GM12878 (cell line): Measurements from ENCODE around the gene FBLN1. TPM values are rescaled to one million over a fixed set of nuclear protein-coding genes. Genes with fewer than 3 reads are reported as not detected.

ENCODE experiments used
- ATAC-seq: fragments of 200-7000 bp; cut with Tn5 transposase; 3 replicates; pipeline ENCODE4 v1.9.1; 2020; ENCODE audit warnings: mild to moderate bottlenecking, moderate library complexity
- BruUV-seq: library from RNA; stranded (reverse); fragments of 400-500 nt; replicated peaks from 2 replicates; lab custom pipeline; 2021; lab: Mats Ljungman, UMichigan
- CTCF ChIA-PET: fragments of 300-600 bp; sonication (Branson Sonifier 250); formaldehyde crosslinking; extraction: SDS; loops from one replicate; lab custom pipeline; 2021; ENCODE audit warnings: inconsistent platforms; lab: Yijun Ruan, JAX
- POLR2A ChIA-PET: fragments of 350-600 bp; formaldehyde crosslinking; extraction: SDS; loops from one replicate; lab custom pipeline; 2021; ENCODE audit warnings: inconsistent platforms; lab: Charles Lee
- RAD21 ChIA-PET: fragments of 300-600 bp; sonication (Branson Sonifier 250); formaldehyde crosslinking; loops from one replicate; lab custom pipeline; 2023; ENCODE audit warnings: antibody characterized with exemption; ENCODE audit not compliant: unreplicated experiment; lab: Charles Lee
- SMC1A ChIA-PET: fragments of 300-600 bp; sonication (Branson Sonifier 250); formaldehyde crosslinking; loops from one replicate; lab custom pipeline; 2023; ENCODE audit not compliant: unreplicated experiment, uncharacterized antibody; lab: Charles Lee
- DNase-seq: peaks from one replicate; pipeline ENCODE4 v3.0.0-alpha.2; 2011; ENCODE audit warnings: low read depth, low spot score
- FAIRE-seq: peaks from 3 replicates; lab custom pipeline; 2011; peaks lifted over from hg19 to GRCh38; lab: Jason Lieb, UNC
- H2AFZ ChIP-seq: 2 replicates; pipeline ENCODE4 v1.6.0; 2011; ENCODE audit warnings: low read depth, low read length, control low read depth; ENCODE audit not compliant: control insufficient read depth
- H3K27ac ChIP-seq: 2 replicates; pipeline ENCODE4 v1.5.1; 2011; ENCODE audit warnings: control low read depth; ENCODE audit not compliant: control insufficient read depth, insufficient read depth
- H3K27me3 ChIP-seq, 2 experiments: replicated peaks in 1 of 2; 2 replicates each; pipeline versions ENCODE4 v1.6.0 to v1.6.1; 2011; ENCODE audit warnings: low read length in 1 of 2; ENCODE audit not compliant: control insufficient read depth in 2 of 2, insufficient read depth in 2 of 2
- H3K36me3 ChIP-seq, 2 experiments: 2 replicates each; pipeline ENCODE4 v1.5.1; 2011; ENCODE audit warnings: low read length in 1 of 2; ENCODE audit not compliant: control insufficient read depth in 2 of 2, insufficient read depth in 2 of 2
- H3K4me1 ChIP-seq: 2 replicates; pipeline ENCODE4 v1.6.1; 2011; ENCODE audit warnings: mild to moderate bottlenecking, low read length, moderate library complexity, mixed read lengths; ENCODE audit not compliant: control insufficient read depth, insufficient read depth
- H3K4me2 ChIP-seq: 2 replicates; pipeline ENCODE4 v1.6.0; 2011; ENCODE audit warnings: control low read depth; ENCODE audit not compliant: control insufficient read depth, insufficient read depth
- H3K4me3 ChIP-seq: fragments of 200-600 bp; sonication (generic); 2 replicates; pipeline ENCODE4 v1.5.1; 2016
- H3K79me2 ChIP-seq: 2 replicates; pipeline ENCODE4 v1.6.0; 2011; ENCODE audit warnings: low read length; ENCODE audit not compliant: control insufficient read depth, insufficient read depth
- H3K9ac ChIP-seq: 2 replicates; pipeline ENCODE4 v1.8.0; 2011; ENCODE audit warnings: low read length, control low read depth, mixed read lengths; ENCODE audit not compliant: control insufficient read depth, insufficient read depth
- H3K9me3 ChIP-seq: replicated peaks from 3 replicates; pipeline ENCODE4 v1.5.1; 2011; ENCODE audit warnings: mild to moderate bottlenecking, low read length; ENCODE audit not compliant: control insufficient read depth, insufficient read depth
- H4K20me1 ChIP-seq: 2 replicates; pipeline ENCODE4 v1.6.0; 2011; ENCODE audit not compliant: control insufficient read depth, insufficient read depth
- FOXM1 ChIP-seq: IDR thresholded peaks from 2 replicates; pipeline ENCODE4 v1.6.1; 2012; ENCODE audit warnings: low read depth, mild to moderate bottlenecking, inconsistent platforms, low read length, moderate library complexity
- JUNB ChIP-seq: IDR thresholded peaks from 2 replicates; pipeline ENCODE4 v1.6.1; 2016; ENCODE audit warnings: antibody characterized with exemption, mild to moderate bottlenecking
- MTA3 ChIP-seq: IDR thresholded peaks from 2 replicates; pipeline ENCODE4 v1.6.1; 2012; ENCODE audit warnings: low read length, inconsistent platforms, borderline replicate concordance
- NR2C1 ChIP-seq: fragments of 450-650 bp; IDR thresholded peaks from 2 replicates; pipeline ENCODE4 v1.6.1; 2017; ENCODE audit warnings: antibody characterized with exemption, mild to moderate bottlenecking, moderate library complexity
- PML ChIP-seq: IDR thresholded peaks from 2 replicates; pipeline ENCODE4 v1.6.1; 2012; ENCODE audit warnings: low read length, inconsistent platforms
- STAT3 ChIP-seq: IDR thresholded peaks from 2 replicates; pipeline ENCODE4 v1.6.1; 2011; ENCODE audit warnings: low read depth, low read length, improper control_type of control experiment
- TARDBP ChIP-seq: IDR thresholded peaks from 2 replicates; pipeline ENCODE4 v1.6.1; 2016; ENCODE audit warnings: borderline replicate concordance
- ZBTB40 ChIP-seq: fragments of 450-650 bp; IDR thresholded peaks from 2 replicates; pipeline ENCODE4 v1.6.1; 2016; ENCODE audit warnings: mild to moderate bottlenecking, moderate library complexity, borderline replicate concordance
- WGBS: methylation state at CpG from one replicate; pipeline ENCODE4 v1.1.6; 2016; ENCODE audit warnings: low lambda C conversion rate; ENCODE audit not compliant: insufficient replicate concordance, insufficient coverage; ENCODE audit errors: missing lambda C conversion rate; 5-methylcytosine and 5-hydroxymethylcytosine counted together
- in situ Hi-C: fragments of 300-500 bp; cut with MboI; formaldehyde crosslinking; loops from 9 replicates; pipeline ENCODE4 v1.14.3; 2018; ENCODE audit warnings: mixed read lengths
- intact Hi-C: fragments of 100-400 bp; cut with micrococcal nuclease; formaldehyde crosslinking; loops from one replicate; pipeline ENCODE4 v1.14.2; 2022; ENCODE audit not compliant: unreplicated experiment
- polyA plus RNA-seq, 11 experiments: library from polyadenylated mRNA; depleted of rRNA in 4 of 11; unstranded in 6 of 11; stranded (reverse) in 5 of 11; fragments of >200 nt; fragmentation: Nextera tagmentation in 4 of 11; fragmentation: Illumina TruSeq in 1 of 11; extraction: Ambion mirVana in 4 of 11; extraction: Trizol in 1 of 11; gene quantifications; 1 replicate in 1 of 11; 2 replicates in 10 of 11; pipeline versions ENCODE4 v1.2.1 to v1.2.3, GENCODE V29; 2011 to 2016; ENCODE audit warnings: inconsistent platforms in 2 of 11, missing spikeins in 2 of 11, low read depth in 1 of 11
- total RNA-seq, 4 experiments: library from RNA; depleted of rRNA in 3 of 4; stranded (reverse); fragments of >200 nt in 3 of 4; fragmentation: Illumina TruSeq in 1 of 4; extraction: Trizol in 1 of 4; gene quantifications; 2 replicates each; pipeline versions ENCODE4 v1.2.1 to v1.2.3, GENCODE V29; 2013 to 2021

FBLN1 gene
- total and polyA plus RNA-seq, 10 of the 15 experiments (the other 5 are each of a cell fraction or from before 2014, with no cell fraction given) = 0.20 to 0.51 TPM; not detected in 8

DNA sequence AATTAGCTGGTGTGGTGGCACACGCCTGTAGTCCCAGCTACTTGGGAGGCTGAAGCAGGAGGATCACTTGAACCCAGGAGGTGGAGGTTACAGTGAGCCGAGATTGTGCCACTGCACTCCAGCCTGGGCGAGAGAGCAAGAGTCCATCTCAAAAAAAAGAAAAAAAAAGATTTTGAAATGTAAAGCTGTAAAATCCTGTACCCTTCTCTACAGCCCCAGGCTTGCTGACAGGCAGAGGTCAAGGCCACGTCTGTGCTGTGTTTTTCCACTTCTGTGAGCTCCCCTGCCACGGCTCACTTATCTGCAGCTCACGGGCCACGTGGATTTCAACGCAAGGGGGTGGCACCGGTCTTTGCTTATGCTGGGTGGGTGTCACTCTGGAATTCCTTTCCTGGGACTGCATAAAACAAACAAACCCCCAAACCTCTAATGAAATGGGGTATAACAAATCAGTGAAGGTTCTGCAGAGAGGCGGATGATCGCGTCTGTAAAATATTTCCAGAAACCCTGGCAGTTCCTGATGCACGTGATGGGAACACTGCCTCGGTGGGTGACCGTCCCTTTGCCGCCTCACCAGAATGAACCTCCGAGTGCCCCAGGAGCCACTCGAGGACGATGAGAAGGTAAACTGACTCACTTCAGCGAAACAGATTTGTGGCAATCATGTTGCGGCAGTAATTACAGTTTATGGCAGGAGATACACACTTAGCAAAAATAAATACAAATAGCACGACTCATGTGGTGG, 125.0 kb downstream of the FBLN1 start:
- H4K20me1 ChIP-seq = no peaks in the 10 kb centered on the region
- no peaks in the 10 kb centered on the region; a peak in 2 of 4 replicates for H3K27me3 ChIP-seq
- no peak for ATAC-seq
- no peak overlapping the region for H3K27ac ChIP-seq
- H3K36me3 ChIP-seq = no peaks in the 10 kb centered on the region
- H3K9me3 ChIP-seq = no peaks in the 10 kb centered on the region
- DNase-seq = no peak
- WGBS = 51% methylated on average over 22 of the region's 22 CpGs
- SMC1A ChIA-PET = no interaction called here
- no peak overlapping the region for H3K4me3 ChIP-seq
- CTCF ChIA-PET = no interaction called here
- TF ChIP-seq JUNB (no peak), NR2C1 (no peak), FOXM1 (no peak), TARDBP (no peak), MTA3 (no peak), STAT3 (no peak), ZBTB40 (no peak), PML (no peak)
- no peak overlapping the region for H3K4me2 ChIP-seq
- no peak overlapping the region for H2AFZ ChIP-seq
- in situ Hi-C loops = no loop called here
- no peak overlapping the region for H3K9ac ChIP-seq
- intact Hi-C loops = no loop called here
- RAD21 ChIA-PET = no interaction called here
- POLR2A ChIA-PET = no interaction called here
- FAIRE-seq = no peak
- no peaks in the 10 kb centered on the region for H3K79me2 ChIP-seq
- no TSS peak for BruUV-seq
- H3K4me1 ChIP-seq = no peaks in the 10 kb centered on the region
